HG03064 (cell line): ENCODE data around the gene HIRIP3.
"Not testable (repeated sequence)": the region's sequence is repeated elsewhere in the genome, so short reads cannot be mapped to it uniquely, and the experiment has no call there.

ENCODE experiments used
- ATAC-seq: cut with Tn5 transposase; IDR thresholded peaks from one replicate; pipeline ENCODE4 v1.9.1; 2021; ENCODE audit warnings: low read depth; ENCODE audit not compliant: unreplicated experiment

Gene HIRIP3, protein sequence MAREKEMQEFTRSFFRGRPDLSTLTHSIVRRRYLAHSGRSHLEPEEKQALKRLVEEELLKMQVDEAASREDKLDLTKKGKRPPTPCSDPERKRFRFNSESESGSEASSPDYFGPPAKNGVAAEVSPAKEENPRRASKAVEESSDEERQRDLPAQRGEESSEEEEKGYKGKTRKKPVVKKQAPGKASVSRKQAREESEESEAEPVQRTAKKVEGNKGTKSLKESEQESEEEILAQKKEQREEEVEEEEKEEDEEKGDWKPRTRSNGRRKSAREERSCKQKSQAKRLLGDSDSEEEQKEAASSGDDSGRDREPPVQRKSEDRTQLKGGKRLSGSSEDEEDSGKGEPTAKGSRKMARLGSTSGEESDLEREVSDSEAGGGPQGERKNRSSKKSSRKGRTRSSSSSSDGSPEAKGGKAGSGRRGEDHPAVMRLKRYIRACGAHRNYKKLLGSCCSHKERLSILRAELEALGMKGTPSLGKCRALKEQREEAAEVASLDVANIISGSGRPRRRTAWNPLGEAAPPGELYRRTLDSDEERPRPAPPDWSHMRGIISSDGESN

DNA sequence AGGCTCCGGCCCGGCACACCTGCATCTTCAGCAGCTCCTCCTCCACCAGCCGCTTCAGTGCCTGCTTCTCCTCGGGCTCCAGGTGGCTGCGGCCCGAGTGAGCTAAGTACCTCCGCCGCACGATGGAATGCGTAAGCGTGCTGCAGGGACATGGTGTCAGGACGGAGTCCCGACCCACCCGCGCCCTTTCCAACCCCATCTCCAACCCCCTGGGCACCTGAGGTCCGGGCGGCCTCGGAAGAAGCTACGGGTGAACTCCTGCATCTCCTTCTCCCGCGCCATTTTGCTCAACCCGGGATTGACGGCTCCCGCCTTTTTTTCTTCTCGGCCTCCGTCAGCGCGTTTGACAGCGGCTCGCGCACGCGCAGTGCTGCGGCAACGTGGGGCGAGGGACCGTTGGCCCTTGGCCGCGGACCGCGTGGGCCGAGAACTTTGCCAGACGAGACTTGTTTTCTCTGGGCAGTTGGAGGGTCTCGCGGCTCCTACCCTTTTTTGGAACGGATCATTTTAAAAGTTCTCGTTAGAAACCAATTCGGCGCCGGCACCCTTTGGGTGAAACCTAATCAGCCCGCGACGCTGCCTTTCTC, at the start of gene HIRIP3:
TSS of gene HIRIP3 (minus strand) at position 294 of the 587 bp plus-strand sequence. CDS start at position 282, 12 bp downstream.
- no peak for ATAC-seq

DNA sequence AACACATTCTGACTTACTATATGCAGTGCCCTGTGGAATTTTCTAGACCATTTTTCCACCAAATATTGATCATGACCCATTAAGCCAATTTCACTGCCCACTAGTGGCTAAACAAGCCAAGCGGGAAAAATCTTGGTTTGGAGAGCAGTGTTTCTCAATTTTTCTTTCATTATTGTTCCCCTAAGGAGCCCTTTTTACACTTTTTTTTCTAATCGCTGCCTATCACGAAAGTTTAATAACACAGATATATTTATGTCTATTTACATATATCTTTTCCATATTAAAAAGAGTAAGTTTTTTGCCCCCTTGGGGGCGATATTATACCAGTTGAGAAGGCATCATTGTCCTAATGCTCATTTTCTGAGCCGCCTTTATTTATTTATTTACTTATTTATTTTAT, 46.4 kb upstream of the HIRIP3 start:
- ATAC-seq: no peak

DNA sequence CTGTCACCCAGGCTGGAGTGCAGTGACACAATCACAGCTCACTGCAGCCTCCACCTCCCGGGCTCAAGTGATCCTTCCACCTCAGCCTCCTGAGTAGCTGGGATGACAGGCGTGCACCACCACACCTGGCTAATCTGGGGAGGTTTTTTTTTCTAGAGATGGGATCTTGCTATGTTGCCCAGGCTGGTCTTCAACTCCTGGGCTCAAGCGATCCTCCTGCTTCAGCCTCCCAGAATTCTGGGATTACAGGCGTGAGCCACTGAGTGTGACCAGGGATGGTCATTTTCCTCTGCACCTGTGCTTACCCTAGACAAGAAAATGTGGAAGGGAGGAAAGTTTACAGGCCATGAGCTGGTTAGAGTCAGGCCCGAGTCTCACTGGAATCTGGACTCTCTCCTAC, 45.3 kb upstream of the HIRIP3 start:
- not testable (repeated sequence) for ATAC-seq

DNA sequence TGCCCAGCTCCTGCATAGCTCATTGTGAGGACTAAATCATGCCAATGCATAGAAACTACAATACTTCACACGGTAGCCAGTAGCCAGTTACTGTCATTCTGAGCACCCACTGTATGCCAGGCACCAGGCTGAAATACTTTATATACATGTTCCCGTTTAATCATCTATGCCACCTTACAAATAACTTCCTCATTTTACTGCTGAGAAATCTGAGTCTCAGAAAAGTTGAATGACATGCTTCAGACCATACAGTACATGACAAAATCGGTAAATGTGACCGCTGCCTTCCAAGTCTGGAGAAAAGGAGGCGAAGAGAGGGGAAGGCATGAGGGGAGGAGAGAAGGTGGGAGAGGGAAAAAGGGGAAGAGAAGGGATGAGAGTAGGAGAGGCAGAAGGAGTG, 44.8 kb upstream of the HIRIP3 start:
- ATAC-seq: no peak

DNA sequence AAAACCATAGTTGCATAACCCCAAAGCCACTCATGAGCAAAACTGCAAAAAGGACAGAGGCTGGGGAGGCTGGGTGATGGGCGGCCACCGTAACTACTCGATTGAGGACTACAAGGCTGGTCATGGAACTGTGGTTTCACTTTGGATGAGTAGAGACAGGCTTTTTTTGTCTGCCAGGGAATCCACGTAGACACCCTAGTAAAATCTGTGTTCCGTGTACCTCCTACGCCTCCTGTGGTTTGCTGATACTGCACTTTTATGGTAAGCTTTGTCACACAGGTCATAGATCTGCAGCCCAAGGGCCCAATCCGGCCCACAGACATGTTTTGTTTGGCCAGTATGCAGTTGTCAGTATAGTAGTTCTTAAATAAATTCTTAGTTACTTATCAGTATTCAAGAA, 37.9 kb upstream of the HIRIP3 start:
- ATAC-seq: no peak

DNA sequence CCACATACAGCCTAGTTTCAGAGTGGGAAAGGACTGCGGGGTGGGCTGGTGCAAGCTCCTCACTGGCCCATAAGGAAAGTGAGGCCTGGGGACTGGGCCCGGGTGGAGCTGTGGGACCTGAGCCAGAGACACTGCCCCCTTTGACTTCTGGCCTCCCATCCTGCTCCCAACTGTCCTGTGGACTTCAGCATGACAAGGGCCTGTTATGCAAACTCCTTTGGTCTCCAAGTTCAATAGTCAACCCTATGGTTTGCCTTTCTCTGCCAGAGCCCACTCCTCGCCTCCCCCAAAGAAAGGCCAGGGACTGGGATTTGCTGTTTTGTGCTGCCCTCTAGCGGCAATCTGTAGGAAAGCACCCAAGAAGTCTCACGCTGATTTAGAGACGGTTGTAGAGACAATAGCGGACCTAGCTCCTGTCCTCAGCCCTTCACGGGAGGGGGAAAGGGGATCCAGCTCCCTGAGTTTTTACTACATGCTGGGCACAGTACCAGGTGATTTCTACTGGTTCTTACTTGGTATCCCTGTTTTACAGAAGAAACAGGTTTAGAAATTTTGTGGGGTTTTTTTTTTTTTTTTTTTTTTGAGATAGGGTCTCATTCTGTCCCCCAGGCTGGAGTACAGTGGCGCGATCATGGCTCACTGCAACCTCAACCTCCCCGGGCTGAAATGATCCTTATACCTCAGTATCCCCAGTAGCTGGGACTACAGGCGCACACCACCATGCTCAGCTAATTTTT, 36.8 kb upstream of the HIRIP3 start:
- ATAC-seq: no peak

DNA sequence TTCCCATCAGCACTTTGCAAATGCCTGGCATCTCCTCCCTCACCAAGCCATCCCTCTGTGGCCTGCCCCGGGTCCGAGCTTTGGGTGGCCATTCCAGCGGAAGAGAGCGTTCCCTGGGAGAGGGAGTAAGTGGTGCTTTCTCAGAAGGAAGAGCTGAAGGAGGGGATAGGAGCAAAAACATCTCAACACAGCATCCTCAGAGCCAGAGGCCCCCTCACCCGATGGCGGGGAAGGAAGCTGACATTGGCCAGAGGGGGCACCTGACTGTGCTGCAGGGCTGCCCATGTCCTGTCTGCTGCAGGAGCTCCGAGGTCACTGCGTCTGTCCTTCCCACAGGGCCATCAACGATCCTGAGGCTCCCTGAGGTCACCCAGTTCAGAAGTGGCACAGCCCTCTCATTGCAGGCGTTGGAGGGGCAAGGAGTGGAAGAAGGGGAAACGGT, 36.1 kb upstream of the HIRIP3 start:
- no peak for ATAC-seq

DNA sequence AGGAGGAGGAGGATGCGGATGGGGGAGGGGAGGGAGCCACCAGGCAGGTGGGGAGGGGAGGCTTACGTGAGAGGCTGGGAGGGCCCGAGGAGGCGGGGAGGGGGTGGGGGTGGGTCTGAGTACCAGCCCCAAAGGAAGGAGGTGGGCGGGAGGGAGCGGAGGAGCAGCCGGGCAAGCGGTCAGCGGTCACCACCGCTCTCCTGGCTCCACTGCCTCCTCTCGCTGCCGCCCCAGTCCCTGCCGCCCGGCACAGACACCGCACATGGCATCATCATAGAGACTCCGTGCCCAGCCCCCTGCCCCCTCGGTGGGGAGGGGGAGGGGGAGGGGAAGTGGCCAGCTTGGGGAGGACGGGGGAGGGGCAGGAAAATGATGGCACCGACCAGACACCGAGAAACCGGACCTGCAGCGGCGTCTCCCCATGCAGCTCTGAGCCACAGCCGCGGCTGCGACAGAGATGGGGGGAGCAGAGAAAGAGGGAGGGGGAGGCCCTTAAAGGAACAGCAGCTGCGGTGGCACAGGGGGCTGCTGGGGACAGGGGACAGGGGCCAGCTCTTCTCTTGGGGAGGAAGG, 35.5 kb upstream of the HIRIP3 start, which contains the start of gene TLCD3B:
TSS of gene TLCD3B (minus strand) at position 431 of the 573 bp plus-strand sequence. CDS start 744 bp downstream, outside the sequence.
- ATAC-seq: no peak

DNA sequence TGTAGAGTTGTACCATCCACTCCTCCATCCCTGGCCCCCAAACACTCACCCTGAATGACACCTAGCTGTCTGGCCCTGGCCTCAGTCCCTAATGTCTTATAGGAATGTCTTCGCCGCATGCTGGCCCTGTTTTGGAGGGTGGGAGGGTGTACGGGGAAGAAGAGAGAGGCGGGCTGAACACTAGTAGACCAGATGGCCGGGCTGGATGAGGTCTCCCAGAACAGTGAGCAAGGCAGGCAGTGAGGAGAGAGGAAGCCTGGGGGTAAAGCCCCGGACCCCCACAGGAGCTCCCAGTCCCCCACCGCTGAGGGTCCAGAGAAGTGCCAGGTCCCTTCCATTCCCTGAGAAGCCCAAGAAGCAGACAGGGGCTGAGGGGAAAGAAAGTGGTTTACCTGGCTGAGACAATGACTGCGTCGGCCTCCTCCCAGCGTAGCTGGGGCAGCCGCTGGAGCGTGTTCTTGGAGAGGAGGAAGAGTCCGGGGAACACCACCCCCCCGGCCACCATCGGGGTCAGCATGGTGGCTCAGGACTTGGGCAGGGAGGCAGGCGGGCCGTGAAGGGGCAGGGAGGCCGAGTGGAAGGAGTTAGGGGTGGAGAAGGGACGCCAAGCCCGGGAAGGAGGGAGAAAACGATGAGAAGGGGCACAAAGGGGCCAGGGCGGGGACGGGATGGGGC, 34.7 kb upstream of the HIRIP3 start:
- ATAC-seq: no peak

DNA sequence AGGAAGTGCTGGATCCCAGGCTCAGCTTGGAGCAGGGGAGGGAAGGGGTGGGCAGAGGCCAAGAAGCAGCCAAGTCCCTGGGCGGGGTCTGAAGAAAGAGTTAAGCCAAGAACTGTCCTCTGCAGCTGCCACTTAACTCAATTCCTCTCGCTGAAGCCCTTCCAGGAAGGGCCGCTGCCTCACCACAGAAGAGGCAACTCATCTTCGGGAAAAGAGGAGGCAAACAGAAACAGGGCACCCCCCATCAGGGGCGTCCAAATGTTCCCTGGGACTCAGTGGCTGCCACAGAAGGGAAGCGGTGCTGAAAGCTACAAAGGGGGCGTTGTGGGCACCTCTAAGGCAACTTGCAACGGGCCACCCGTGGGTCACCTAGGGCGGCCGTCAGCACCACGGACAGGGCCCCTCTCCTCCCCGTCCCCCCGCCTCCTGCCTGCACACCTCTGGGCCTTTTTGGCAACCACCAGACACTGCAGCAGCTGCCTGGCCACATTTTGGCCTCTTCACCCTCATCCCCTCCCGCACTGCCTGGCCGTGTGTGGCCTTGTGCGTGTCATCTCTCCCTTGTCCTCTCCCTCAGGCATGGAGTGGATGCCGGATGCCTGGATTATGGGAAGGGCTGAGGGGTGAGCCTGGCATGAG, 33.1 kb upstream of the HIRIP3 start:
- no peak for ATAC-seq

DNA sequence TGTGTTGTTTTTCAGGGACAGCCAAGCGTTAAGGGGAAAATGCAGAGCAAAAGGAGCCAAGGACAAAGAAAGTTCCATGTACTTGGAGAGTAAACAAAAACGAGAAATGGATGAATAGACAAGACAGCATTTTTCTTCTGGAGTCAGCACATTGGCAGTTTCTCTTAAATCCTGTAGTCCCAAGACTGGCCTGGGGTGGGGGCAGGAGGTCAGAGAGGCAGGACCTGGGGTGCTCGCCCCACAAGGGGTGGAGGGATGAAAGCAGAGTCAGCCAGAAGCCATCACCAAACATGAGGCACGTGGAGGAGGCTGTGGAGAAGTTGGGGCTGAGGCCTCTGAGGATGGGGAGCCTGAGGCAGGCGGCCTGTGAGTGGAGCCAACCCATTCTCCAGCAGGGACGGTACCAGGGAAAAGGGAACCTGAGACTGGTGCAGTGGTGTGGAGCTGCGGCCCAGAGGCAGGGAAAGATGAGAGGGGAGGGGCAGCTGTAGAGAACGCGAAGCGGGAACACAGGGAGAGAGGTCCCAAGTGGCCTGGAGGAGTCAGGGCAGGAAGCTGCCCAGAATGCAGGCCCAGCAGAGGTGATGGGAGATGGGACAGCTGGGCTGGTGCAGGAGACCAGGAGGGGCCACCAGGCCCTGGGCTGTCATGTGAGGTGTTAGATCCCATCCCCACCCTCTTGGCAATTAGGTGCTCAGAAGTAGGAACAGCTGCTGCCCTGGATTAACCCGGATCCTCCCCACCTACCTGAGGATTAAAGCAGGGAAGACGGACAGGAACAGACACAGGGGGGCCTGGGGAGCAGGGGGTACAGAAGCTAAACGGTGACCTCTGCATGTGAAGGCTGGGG, 32.4 kb upstream of the HIRIP3 start:
- no peak for ATAC-seq

DNA sequence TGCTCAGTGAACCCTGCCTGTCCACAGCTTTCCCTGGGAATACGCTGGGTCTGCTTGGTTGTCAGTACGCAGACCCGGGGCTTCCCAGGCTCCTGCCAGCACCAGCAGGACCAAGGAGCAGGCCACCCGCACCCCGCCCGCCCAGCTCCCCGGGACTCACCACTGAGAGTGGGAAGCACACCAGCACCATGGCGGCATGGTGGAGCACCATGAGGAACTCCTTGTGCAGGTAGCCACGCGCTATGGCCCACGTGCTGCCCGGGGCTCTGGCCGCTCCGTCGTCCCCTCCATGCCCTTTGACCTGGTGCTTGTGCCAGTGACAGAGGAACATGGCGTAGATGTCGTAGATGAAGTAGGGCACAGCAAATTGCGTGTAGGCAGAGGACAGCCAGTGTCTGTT, 31.0 kb upstream of the HIRIP3 start:
- ATAC-seq: no peak

DNA sequence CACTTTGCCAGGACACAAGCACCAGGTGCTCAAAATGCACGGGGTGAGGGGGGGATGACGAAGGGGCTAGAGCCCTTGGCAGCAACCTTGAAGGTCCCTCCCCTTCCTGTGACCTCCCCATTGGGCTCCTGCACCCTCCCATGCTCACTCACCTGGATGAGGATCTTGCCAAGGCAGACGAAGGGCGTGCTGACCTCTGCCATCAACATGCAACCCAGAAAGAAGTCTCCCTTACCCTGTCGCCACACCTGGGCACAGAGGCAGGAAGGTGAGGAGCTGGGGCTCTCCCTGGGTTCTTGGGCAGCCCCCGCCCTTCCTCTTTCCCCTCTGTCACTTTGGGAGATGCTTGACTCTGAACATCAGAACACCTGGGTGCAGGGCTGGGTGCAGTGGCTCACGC, 30.2 kb upstream of the HIRIP3 start:
- no peak for ATAC-seq

DNA sequence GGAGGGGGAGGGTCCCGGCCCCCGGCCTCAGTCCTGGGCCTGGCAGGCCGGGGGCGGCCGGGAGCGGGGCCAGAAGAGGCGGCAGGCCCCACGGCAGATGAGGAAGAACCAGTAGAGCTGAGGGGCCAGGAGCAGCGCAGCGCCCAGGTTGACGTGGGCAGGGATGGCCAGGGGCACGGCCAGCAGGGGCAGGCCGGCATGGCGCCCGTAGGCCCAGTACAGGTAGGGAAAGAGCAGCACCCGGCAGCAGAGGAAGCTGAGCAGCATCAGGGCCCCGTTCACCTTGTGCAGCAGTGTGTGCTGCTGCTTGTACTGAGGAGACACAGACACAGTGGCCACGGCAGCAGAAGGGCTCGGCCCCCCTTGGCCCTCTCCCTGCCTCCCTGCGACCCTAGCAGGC, 29.7 kb upstream of the HIRIP3 start:
- no peak for ATAC-seq

DNA sequence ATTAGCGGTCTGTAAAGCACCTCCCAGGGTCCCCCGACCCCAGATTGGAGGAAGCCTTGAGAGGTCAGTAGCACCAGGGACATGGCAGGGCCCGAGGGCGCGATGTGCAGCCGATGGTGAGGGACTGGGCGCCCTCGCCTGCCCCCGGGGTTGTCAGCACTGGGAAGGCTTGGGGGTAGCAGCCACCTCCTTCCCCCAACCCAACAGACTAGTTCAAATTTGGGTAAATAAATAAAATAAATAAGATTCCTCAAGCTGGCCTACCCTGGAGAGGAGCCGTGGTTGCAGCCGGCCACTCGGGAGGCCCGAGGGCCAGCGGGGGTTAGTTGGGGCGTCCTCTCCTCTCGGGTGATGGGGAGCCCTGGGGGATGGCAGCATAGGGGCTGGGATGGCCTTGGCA, 29.0 kb upstream of the HIRIP3 start:
- no peak for ATAC-seq

DNA sequence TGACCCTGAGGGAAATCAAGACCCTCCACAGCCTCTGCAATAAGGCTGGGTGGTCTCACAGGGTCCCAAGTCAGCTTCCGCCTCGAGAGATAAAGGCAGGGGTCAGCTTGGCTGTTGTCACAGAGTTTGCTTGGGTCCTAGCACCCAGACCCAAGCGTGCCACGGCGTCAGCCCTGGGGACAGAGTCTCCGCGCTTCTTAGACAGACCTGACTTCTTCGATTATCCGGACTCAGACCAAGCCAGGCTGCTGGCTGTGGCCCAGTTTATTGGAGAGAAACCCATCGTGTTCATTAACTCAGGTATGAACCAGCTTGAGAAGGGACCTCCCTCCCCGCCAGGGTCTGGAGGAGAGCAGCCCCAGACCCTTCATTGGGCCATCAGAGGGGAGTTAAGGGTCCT, 28.2 kb upstream of the HIRIP3 start:
- ATAC-seq: no peak

DNA sequence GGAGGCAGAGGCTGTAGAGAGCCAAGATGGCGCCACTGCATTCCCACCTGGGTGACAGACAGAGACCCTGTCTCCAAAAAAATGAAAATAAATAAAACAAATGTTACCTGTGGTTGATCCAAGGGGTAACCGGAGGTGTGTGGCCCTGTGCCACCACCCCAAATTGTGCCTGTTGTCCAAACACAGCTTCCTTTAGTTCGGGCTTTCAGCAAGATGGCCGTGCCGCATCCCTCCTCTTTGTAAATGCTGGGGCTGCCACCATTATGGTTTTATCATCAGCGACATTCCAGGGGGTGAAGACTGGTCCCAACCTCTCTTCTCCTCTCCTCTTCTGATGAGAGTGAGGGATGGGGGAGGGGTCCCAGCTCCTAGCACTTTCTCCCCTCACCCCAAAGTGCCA, 27.5 kb upstream of the HIRIP3 start, which contains the start of gene C16orf92:
TSS of gene C16orf92 (plus strand) at position 312 of the 400 bp plus-strand sequence. CDS start 143 bp downstream, outside the sequence.
- no peak for ATAC-seq

DNA sequence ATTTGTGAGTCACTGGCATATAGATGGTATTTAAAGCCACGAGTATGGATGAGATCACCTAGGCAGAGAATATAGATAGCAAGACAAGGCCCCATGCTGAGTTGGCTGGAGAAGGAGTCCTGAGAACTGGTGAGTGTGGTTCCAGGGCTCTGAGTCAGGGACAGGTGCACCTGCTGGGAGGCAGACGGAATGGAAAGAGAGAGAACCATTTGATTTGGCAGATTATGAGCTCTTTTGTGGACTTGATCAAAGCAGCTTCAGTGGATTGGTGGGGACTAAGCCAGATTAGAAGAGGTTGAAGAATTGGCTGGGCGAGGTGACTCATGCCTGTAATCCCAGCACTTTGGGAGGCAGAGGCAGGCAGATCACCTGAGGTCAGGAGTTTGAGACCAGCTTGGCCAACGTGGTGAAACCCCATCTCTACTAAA, 23.3 kb upstream of the HIRIP3 start:
- no peak for ATAC-seq

DNA sequence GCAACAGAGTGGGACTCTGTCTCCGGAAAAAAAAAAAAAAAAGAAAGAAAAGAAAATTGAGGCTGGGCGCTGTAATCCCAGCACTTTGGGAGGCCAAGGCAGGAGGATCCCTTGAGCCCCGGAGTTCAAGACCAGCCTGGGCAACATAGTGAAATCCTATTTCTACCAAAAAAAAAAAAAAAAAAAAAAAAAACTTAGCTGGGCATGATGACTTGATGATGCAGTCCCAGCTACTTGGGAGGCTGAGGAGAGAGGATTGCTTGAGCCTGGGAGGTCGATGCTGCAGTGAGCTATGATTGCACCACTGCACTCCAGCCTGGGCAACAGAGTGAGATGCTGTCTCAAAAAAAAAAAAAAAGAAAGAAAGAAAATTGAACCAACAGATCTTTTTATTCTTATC, 22.5 kb upstream of the HIRIP3 start:
- ATAC-seq: not testable (repeated sequence)
